Body of pancreas (tissue), 4 donors: ENCODE data around the gene SCARF2. TPM values are rescaled to one million over a fixed set of nuclear protein-coding genes. Genes with fewer than 3 reads are reported as not detected.

Experiments used
- ATAC-seq: fragments of 150-250 bp; one replicate; pipeline ENCODE4 v1.9.1; 2016
- DNase-seq, 4 donors: peaks; one replicate each; pipeline ENCODE4 v3.0.0-alpha.2; 2019
- H3K27ac ChIP-seq, 4 donors: fragments of 200-600 bp; sonication (generic); 1 replicate in 3 of 4; 2 replicates in 1 of 4; pipeline versions ENCODE4 v1.5.1 to v1.6.1; 2016 to 2019; ENCODE audit warnings: mild to moderate bottlenecking in 1 of 4, mixed read lengths in 1 of 4, moderate library complexity in 1 of 4
- H3K27me3 ChIP-seq, 2 donors: fragments of 200-600 bp; sonication (generic); one replicate each; pipeline ENCODE4 v1.6.0; 2016; ENCODE audit warnings: mild to moderate bottlenecking in 1 of 2
- H3K36me3 ChIP-seq, 2 donors: fragments of 200-600 bp; sonication (generic); replicated peaks in 1 of 2; 2 replicates each; pipeline ENCODE4 v1.5.1; 2016; ENCODE audit warnings: low read depth in 2 of 2; ENCODE audit not compliant: insufficient read depth in 1 of 2
- H3K4me1 ChIP-seq: fragments of 200-600 bp; sonication (generic); one replicate; pipeline ENCODE4 v1.6.0; 2016
- H3K4me3 ChIP-seq, 2 donors: fragments of 200-600 bp; sonication (generic); 1 replicate in 1 of 2; 2 replicates in 1 of 2; pipeline ENCODE4 v1.5.1; 2016 to 2019
- H3K9me3 ChIP-seq, 3 donors: fragments of 200-600 bp; sonication (generic); 1 replicate in 2 of 3; 2 replicates in 1 of 3; pipeline ENCODE4 v1.5.1; 2016
- CTCF ChIP-seq, 7 experiments: fragments of 450-650 bp in 4 of 7; fragments of 200-600 bp in 3 of 7; sonication (generic) in 3 of 7; IDR thresholded peaks; one replicate each; pipeline ENCODE4 v1.5.1; 2016 to 2019; ENCODE audit warnings: antibody characterized with exemption in 7 of 7
- POLR2A ChIP-seq, 3 donors: fragments of 450-650 bp; IDR thresholded peaks; one replicate each; pipeline ENCODE4 v1.6.1; 2016; ENCODE audit warnings: antibody characterized with exemption in 3 of 3, mild to moderate bottlenecking in 2 of 3
- WGBS, 2 donors: methylation state at CpG; one replicate each; pipeline ENCODE4 v1.1.5; 2017; 5-methylcytosine and 5-hydroxymethylcytosine counted together
- intact Hi-C: fragments of 100-400 bp; cut with DNase I; formaldehyde crosslinking; loops from one replicate; pipeline ENCODE4 v1.15.1; 2023
- total RNA-seq, 2 donors: library from RNA; depleted of rRNA; stranded (reverse); fragments of >200 nt; gene quantifications; one replicate each; pipeline ENCODE4 v1.1.0, GENCODE V29; 2016

Gene SCARF2
- total RNA-seq, 2 donors from 2014 or later, result 9.9 to 13.5 TPM

GRCh38 chr22:20436307-20436767, 1.3 kb downstream of the SCARF2 start:
- intact Hi-C loops, result no loop called here
- no peak for ATAC-seq
- H3K27me3 ChIP-seq, result peaks cover 0 to 15% of the 10 kb centered on the region in 2 donors
- peaks cover 31% of the 10 kb centered on the region for H3K4me1 ChIP-seq
- no peaks in the 10 kb centered on the region for H3K9me3 ChIP-seq
- no peak for TF ChIP-seq CTCF (IDR thresholded peaks at IDR 0.05)
- WGBS, 2 donors, result 2 to 20% methylated on average over 1 to 54 of the region's 56 CpGs
- H3K36me3 ChIP-seq, result no peaks in the 10 kb centered on the region
- no peak for DNase-seq
- H3K27ac ChIP-seq, result no peak overlapping the region
- H3K4me3 ChIP-seq, result no peak overlapping the region

DNA sequence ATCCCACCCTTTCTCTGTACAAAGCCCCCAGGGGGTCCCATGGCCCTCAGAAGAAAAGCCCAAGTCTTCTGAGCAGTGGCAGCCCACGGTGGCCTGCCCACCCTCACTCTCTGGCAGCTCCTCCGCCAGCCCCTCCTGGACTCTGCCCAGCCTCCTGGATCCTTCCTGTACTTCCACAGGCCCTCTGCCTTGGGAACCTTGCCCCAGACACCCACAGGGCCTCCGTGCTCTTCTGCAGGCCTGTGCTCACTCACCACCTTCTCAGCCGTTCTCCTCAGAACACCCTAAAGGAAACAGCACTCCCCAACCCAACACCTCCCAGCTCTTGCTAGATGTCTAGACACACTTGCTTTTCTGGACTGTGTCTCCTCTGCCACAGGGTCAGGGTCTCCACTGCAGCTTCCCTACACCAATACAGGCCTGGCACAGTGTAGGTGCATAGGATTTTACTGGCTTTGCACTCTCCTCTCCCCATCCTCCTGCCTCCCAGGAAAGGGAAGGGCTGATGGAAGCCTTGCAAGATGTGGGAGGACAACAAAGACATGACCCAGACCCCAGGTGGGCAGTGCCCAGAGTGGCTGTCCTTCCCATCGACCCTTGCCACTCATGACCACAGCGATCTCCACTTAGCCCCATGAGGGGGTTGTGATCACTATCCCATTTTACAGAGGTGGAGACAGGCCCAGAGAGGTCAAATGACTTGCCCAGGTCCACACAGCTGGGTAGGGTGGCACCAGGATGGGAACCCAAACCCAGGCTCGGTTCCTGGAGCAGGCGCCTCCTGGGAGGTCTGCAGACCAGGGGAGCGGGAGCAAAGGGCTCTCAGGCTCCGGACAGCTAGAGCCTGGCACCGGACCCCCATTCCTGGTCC, 2.0 kb downstream of the SCARF2 start:
- WGBS, 2 donors, result 76 to 93% methylated on average over 4 to 11 of the region's 11 CpGs
- DNase-seq (no peak), ATAC-seq (no peak)
- TF ChIP-seq CTCF (IDR thresholded peaks at IDR 0.05), result no peak
- TF ChIP-seq POLR2A (IDR thresholded peaks at IDR 0.05), result no peak
- Histone ChIP-seq H3K4me3 (no peak overlapping the region), H3K27me3 (peaks cover 0 to 15% of the 10 kb centered on the region in 2 donors), H3K9me3 (no peaks in the 10 kb centered on the region), H3K4me1 (peaks cover 38% of the 10 kb centered on the region), H3K36me3 (no peaks in the 10 kb centered on the region), H3K27ac (no peak overlapping the region)
- intact Hi-C loops, result no loop called here

DNA sequence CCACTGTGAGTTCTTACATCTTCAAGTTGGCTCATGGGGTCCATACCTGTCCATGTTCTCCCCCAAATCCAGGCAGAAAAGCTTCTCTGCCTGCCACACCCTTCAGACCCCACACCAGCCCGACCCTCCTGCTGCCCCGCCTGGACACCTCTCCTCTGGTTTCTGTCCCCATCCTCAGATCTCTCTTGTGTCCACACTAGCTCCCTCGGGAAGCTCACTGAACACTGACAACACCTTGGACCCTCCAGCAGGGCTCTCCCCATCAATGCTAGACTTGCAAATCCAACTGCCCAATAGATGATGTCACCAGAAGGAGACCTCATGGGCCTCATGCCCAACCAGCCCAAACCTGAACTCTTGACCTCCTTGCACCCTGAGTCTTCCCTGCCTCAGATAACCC, 2.9 kb downstream of the SCARF2 start:
- ATAC-seq, result no peak
- WGBS, 2 donors, result 93 to 100% methylated on average over 3 of the region's 3 CpGs
- H3K27me3 ChIP-seq, result peaks cover 0 to 20% of the 10 kb centered on the region in 2 donors
- H3K27ac ChIP-seq, result no peak overlapping the region
- intact Hi-C loops, result no loop called here
- H3K36me3 ChIP-seq, result no peaks in the 10 kb centered on the region
- TF ChIP-seq POLR2A (IDR thresholded peaks at IDR 0.05) (no peak), CTCF (IDR thresholded peaks at IDR 0.05) (no peak)
- DNase-seq, result no peak
- no peak overlapping the region for H3K4me3 ChIP-seq
- H3K4me1 ChIP-seq, result peaks cover 46% of the 10 kb centered on the region
- H3K9me3 ChIP-seq, result no peaks in the 10 kb centered on the region

DNA sequence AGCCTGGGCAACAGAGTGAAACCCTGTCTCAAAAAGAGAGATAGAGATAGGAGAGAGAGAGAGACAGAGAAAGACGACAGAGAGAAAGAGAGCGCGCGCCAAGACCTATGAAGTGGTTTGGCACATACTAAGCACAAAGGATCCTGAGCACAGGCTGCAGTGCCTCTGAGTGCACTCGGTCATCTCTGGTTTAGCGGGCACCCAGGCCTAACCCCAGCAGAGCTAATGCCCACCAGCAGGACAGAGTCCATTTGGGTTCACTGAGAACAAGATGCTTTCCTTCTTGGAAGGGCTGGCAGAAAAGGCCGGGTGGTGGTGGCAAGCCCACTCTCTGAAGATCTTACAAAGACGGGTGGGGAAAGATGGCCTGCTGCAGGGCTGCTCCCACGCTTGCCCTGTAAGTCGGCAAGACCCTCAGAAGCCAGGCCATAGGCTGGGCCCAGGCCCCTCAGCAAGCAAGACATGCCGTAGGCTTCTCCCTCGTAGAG, 3.3 kb downstream of the SCARF2 start:
- ATAC-seq (no peak), DNase-seq (no peak)
- TF ChIP-seq POLR2A (IDR thresholded peaks at IDR 0.05) (no peak), CTCF (IDR thresholded peaks at IDR 0.05) (no peak)
- no peaks in the 10 kb centered on the region for H3K9me3 ChIP-seq
- 89 to 92% methylated on average over 9 to 12 of the region's 12 CpGs for WGBS, 2 donors
- peaks cover 0 to 25% of the 10 kb centered on the region in 2 donors for H3K27me3 ChIP-seq
- peaks cover 50% of the 10 kb centered on the region for H3K4me1 ChIP-seq
- intact Hi-C loops, result no loop called here
- H3K36me3 ChIP-seq, result no peaks in the 10 kb centered on the region
- H3K27ac ChIP-seq, result no peak overlapping the region
- H3K4me3 ChIP-seq, result no peak overlapping the region
